K562 (cell line): Measurements from ENCODE around the gene KIAA0825. TPM values are rescaled to one million over a fixed set of nuclear protein-coding genes. Genes with fewer than 3 reads are reported as not detected.

Experiments
- ATAC-seq: fragments of 200-7000 bp; cut with Tn5 transposase; 3 replicates; pipeline ENCODE4 v1.9.1; 2020; ENCODE audit warnings: moderate library complexity
- BruUV-seq: library from RNA; stranded (reverse); fragments of 400-500 nt; replicated peaks from 2 replicates; lab custom pipeline; 2021; lab: Mats Ljungman, UMichigan
- CTCF ChIA-PET: fragments of 300-600 bp; formaldehyde crosslinking; extraction: SDS; loops from one replicate; lab custom pipeline; 2021; ENCODE audit warnings: low intra/inter-chr PET ratio; lab: Yijun Ruan, JAX
- POLR2A ChIA-PET: fragments of 300-600, 350-650 bp; sonication (Branson Sonifier 250); formaldehyde crosslinking; extraction: SDS; loops from one replicate; lab custom pipeline; 2021; ENCODE audit warnings: antibody characterized with exemption, inconsistent platforms; lab: Yijun Ruan, JAX
- DNase-seq, 4 experiments: peaks; one replicate each; pipeline versions ENCODE4 v3.0.0 to v3.0.0-alpha.2; 2011 to 2018; ENCODE audit warnings: low spot score in 3 of 4, mixed read lengths in 3 of 4; ENCODE audit errors: extremely low read depth in 1 of 4
- FAIRE-seq: peaks from 2 replicates; lab custom pipeline; 2011; peaks lifted over from hg19 to GRCh38; lab: Jason Lieb, UNC
- H2AFZ ChIP-seq: 2 replicates; pipeline ENCODE4 v1.6.0; 2011; ENCODE audit warnings: low read depth, low read length, control low read depth, inconsistent platforms
- H3K27ac ChIP-seq: fragments of 200-600 bp; 3 replicates; pipeline ENCODE4 v1.8.0; 2011; ENCODE audit warnings: low read depth, mild to moderate bottlenecking, control low read depth, inconsistent platforms, low read length, moderate library complexity, mixed read lengths; ENCODE audit errors: extremely low read depth
- H3K27me3 ChIP-seq, 2 experiments: fragments of 300-600 bp in 1 of 2; 2 replicates in 1 of 2; 3 replicates in 1 of 2; pipeline versions ENCODE4 v1.6.0 to v1.8.0; 2011; ENCODE audit warnings: inconsistent platforms in 2 of 2, low read length in 2 of 2, mild to moderate bottlenecking in 1 of 2, mixed read lengths in 1 of 2, moderate library complexity in 1 of 2; ENCODE audit not compliant: control insufficient read depth in 2 of 2, insufficient read depth in 2 of 2
- H3K36me3 ChIP-seq: fragments of 300-600 bp; 3 replicates; pipeline ENCODE4 v1.8.0; 2011; ENCODE audit warnings: mild to moderate bottlenecking, low read length, inconsistent platforms; ENCODE audit not compliant: control insufficient read depth, insufficient read depth
- H3K4me1 ChIP-seq, 2 experiments: fragments of 200-600 bp in 1 of 2; replicated peaks in 1 of 2; 2 replicates in 1 of 2; 3 replicates in 1 of 2; pipeline versions ENCODE4 v1.5.1 to v1.8.0; 2011; ENCODE audit warnings: inconsistent platforms in 2 of 2, low read length in 2 of 2, mild to moderate bottlenecking in 1 of 2, mixed read lengths in 1 of 2, moderate library complexity in 1 of 2; ENCODE audit not compliant: control insufficient read depth in 2 of 2, insufficient read depth in 2 of 2
- H3K4me2 ChIP-seq: 2 replicates; pipeline ENCODE4 v1.6.1; 2011; ENCODE audit warnings: low read length, control low read depth, inconsistent platforms, mixed read lengths; ENCODE audit not compliant: insufficient read depth
- H3K4me3 ChIP-seq: fragments of 200-600 bp; sonication (generic), shearing (Covaris generic); 2 replicates; pipeline ENCODE4 v1.5.1; 2016; ENCODE audit warnings: control low read depth, inconsistent platforms
- H3K79me2 ChIP-seq: fragments of 200-600 bp; 3 replicates; pipeline ENCODE4 v1.8.0; 2011; ENCODE audit warnings: low read length, inconsistent platforms; ENCODE audit not compliant: control insufficient read depth, insufficient read depth
- H3K9ac ChIP-seq, 2 experiments: 2 replicates each; pipeline versions ENCODE4 v1.6.0 to v1.6.1; 2011; ENCODE audit warnings: low read depth in 2 of 2, low read length in 2 of 2, control low read depth in 1 of 2, inconsistent platforms in 1 of 2, mild to moderate bottlenecking in 1 of 2, mixed read lengths in 1 of 2; ENCODE audit not compliant: insufficient read depth in 1 of 2
- H3K9me1 ChIP-seq: one replicate; pipeline ENCODE4 v1.6.0; 2011; ENCODE audit warnings: inconsistent platforms, mild to moderate bottlenecking, low read length, moderate library complexity; ENCODE audit not compliant: control insufficient read depth, insufficient read depth
- H3K9me3 ChIP-seq: replicated peaks from 2 replicates; pipeline ENCODE4 v1.5.1; 2011; ENCODE audit warnings: low read depth, low read length, inconsistent platforms; ENCODE audit not compliant: control insufficient read depth, insufficient read depth
- H4K20me1 ChIP-seq: replicated peaks from 2 replicates; pipeline ENCODE4 v1.6.1; 2011; ENCODE audit warnings: low read length, inconsistent platforms, mixed read lengths; ENCODE audit not compliant: control insufficient read depth, insufficient read depth
- TEAD4 ChIP-seq, 2 experiments: sonication (generic) in 1 of 2; formaldehyde crosslinking in 1 of 2; IDR thresholded peaks; 2 replicates each; pipeline versions ENCODE4 v1.6.1 to v1.8.0; 2012 to 2022; ENCODE audit warnings: borderline replicate concordance in 1 of 2, inconsistent platforms in 1 of 2, low read length in 1 of 2, mild to moderate bottlenecking in 1 of 2, missing genetic modification reagents in 1 of 2
- WHSC1 ChIP-seq: IDR thresholded peaks from one replicate; pipeline ENCODE4 v1.6.1; 2012; ENCODE audit warnings: low read length, control low read depth, inconsistent platforms
- ZNF445 ChIP-seq: fragments of 250-450 bp; sonication (Bioruptor Pico); IDR thresholded peaks from 2 replicates; pipeline ENCODE4 v1.4.0; 2020; ENCODE audit warnings: low read depth, mild to moderate bottlenecking, moderate library complexity
- ZNF717 ChIP-seq: fragments of 250-450 bp; sonication (Bioruptor Pico); IDR thresholded peaks from 2 replicates; pipeline ENCODE4 v1.5.0; 2021
- ZNF764 ChIP-seq: fragments of 250-450 bp; sonication (Bioruptor Pico); IDR thresholded peaks from 2 replicates; pipeline ENCODE4 v1.4.0; 2020; ENCODE audit warnings: low read depth, mild to moderate bottlenecking, moderate library complexity
- WGBS: fragments of 100-300 bp; shearing (Covaris generic); methylation state at CpG from one replicate; pipeline ENCODE4 v1.1.6; 2016; ENCODE audit warnings: low coverage, mixed read lengths; ENCODE audit not compliant: insufficient coverage; ENCODE audit errors: missing lambda C conversion rate; 5-methylcytosine and 5-hydroxymethylcytosine counted together
- in situ Hi-C: fragments of 300-500 bp; cut with MboI; formaldehyde crosslinking; loops from 4 replicates; pipeline ENCODE4 v1.15.0; 2018; ENCODE audit warnings: inconsistent platforms, mixed read lengths
- intact Hi-C: fragments of 100-400 bp; cut with micrococcal nuclease; formaldehyde crosslinking; loops from 2 replicates; pipeline ENCODE4 v1.14.2; 2022
- polyA plus RNA-seq, 8 experiments: library from polyadenylated mRNA; depleted of rRNA in 4 of 8; stranded (reverse) in 5 of 8; unstranded in 3 of 8; fragments of >200 nt; fragmentation: Nextera tagmentation in 2 of 8; fragmentation: Illumina TruSeq in 1 of 8; extraction: Ambion mirVana in 2 of 8; extraction: Trizol in 1 of 8; gene quantifications; 2 replicates each; pipeline versions ENCODE4 v1.2.1 to v1.2.3, GENCODE V29; 2011 to 2014; ENCODE audit warnings: inconsistent platforms in 1 of 8, missing spikeins in 1 of 8
- total RNA-seq, 7 experiments: library from RNA; depleted of rRNA in 6 of 7; stranded (reverse); fragments of >200 nt in 6 of 7; fragmentation: Illumina TruSeq in 2 of 7; extraction: Trizol in 2 of 7; gene quantifications; 2 replicates each; pipeline versions ENCODE4 v1.2.1 to v1.2.3, GENCODE V29; 2011 to 2021; ENCODE audit warnings: low replicate concordance in 1 of 7
- TF ChIP-seq, protein P1 (sequence below): fragments of 250-450 bp; sonication (Bioruptor Pico); IDR thresholded peaks from 2 replicates; pipeline ENCODE4 v1.8.0; 2021; ENCODE audit warnings: borderline replicate concordance, mild to moderate bottlenecking, moderate library complexity; ENCODE audit not compliant: poor library complexity, severe bottlenecking
- TF ChIP-seq, protein P2 (sequence below), 2 experiments: IDR thresholded peaks in 1 of 2; conservative IDR thresholded peaks in 1 of 2; 2 replicates each; pipeline ENCODE4 v1.6.1; 2016; ENCODE audit warnings: low read depth in 2 of 2, mild to moderate bottlenecking in 1 of 2, missing compliant biosample characterization in 1 of 2, missing genetic modification characterization in 1 of 2, moderate library complexity in 1 of 2
- TF ChIP-seq, protein P3 (sequence below): fragments of 250-450 bp; sonication (Bioruptor Pico); IDR thresholded peaks from 2 replicates; pipeline ENCODE4 v1.4.0; 2020

The KIAA0825 gene
- total and polyA plus RNA-seq, 9 of the 15 experiments (the other 6 are each of a cell fraction or from before 2014, with no cell fraction given): 0.05 to 0.36 (median 0.16) TPM; not detected in 1

DNA sequence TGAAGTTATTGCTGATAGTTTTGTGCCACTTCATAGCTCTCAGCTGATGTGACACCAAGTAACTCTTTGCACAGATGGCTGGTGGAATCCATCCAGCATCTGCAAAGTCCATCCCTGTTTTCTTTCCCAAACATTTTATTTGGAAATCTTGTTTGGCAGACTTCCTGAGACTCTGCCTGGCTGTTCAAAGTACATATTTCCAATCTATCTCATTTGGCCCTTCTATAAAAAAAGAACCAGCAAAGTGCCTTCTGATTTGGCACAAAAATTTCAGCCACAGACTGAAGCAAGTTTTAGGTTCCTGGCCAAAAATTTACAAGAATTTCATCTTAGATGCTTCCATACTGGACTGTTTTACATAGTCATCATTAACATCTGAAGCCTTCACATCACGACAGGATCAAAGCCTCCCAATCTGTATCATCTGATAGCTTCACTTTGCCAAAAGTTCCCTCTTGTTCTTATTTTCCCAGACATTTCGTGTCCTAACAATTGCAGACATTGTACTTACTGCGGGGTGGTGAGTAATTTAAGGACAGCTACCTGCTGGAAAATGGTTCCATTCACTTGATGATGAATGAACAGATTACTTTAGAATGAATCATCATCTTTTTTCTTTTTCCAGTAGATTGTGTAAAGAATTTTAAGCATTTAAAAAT lies 377.3 kb downstream of the KIAA0825 start:
- Histone ChIP-seq H3K27me3 (no peaks in the 10 kb centered on the region), H3K9me3 (no peaks in the 10 kb centered on the region), H3K9me1 (no peaks in the 10 kb centered on the region), H3K36me3 (no peaks in the 10 kb centered on the region), H3K79me2 (no peaks in the 10 kb centered on the region), H3K9ac (no peak overlapping the region), H3K27ac (no peak overlapping the region), H2AFZ (no peak overlapping the region), H3K4me1 (no peaks in the 10 kb centered on the region), H4K20me1 (no peaks in the 10 kb centered on the region), H3K4me3 (no peak overlapping the region), H3K4me2 (no peak overlapping the region)
- no TSS peak for BruUV-seq
- CTCF ChIA-PET: no interaction called here
- DNase-seq (no peak), FAIRE-seq (no peak), ATAC-seq (no peak)
- intact Hi-C loops (no loop called here), in situ Hi-C loops (no loop called here)
- POLR2A ChIA-PET: no interaction called here
- 6% methylated on average over 3 of the region's 3 CpGs for WGBS
- TF ChIP-seq ZNF445 (CRISPR knock-in tag) (no peak), ZNF717 (CRISPR knock-in tag) (no peak), WHSC1 (no peak), TEAD4 (IDR thresholded peaks at IDR 0.05; ENCODE audit: low read length) (no peak), TEAD4 (CRISPR knock-in tag; IDR thresholded peaks at IDR 0.05; ENCODE audit: borderline replicate concordance) (no peak), ZNF764 (CRISPR knock-in tag) (no peak)
- TF ChIP-seq, protein P1, sequence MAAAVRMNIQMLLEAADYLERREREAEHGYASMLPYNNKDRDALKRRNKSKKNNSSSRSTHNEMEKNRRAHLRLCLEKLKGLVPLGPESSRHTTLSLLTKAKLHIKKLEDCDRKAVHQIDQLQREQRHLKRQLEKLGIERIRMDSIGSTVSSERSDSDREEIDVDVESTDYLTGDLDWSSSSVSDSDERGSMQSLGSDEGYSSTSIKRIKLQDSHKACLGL (CRISPR knock-in tag): no peak
- TF ChIP-seq, protein P2, sequence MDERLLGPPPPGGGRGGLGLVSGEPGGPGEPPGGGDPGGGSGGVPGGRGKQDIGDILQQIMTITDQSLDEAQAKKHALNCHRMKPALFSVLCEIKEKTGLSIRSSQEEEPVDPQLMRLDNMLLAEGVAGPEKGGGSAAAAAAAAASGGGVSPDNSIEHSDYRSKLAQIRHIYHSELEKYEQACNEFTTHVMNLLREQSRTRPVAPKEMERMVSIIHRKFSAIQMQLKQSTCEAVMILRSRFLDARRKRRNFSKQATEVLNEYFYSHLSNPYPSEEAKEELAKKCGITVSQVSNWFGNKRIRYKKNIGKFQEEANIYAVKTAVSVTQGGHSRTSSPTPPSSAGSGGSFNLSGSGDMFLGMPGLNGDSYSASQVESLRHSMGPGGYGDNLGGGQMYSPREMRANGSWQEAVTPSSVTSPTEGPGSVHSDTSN (CRISPR knock-in tag; IDR thresholded peaks at IDR 0.05; ENCODE audit: low read depth): no peak
- TF ChIP-seq, protein P2 (tag; conservative IDR thresholded peaks at IDR 0.05; ENCODE audit: low read depth): no peak
- TF ChIP-seq, protein P3, sequence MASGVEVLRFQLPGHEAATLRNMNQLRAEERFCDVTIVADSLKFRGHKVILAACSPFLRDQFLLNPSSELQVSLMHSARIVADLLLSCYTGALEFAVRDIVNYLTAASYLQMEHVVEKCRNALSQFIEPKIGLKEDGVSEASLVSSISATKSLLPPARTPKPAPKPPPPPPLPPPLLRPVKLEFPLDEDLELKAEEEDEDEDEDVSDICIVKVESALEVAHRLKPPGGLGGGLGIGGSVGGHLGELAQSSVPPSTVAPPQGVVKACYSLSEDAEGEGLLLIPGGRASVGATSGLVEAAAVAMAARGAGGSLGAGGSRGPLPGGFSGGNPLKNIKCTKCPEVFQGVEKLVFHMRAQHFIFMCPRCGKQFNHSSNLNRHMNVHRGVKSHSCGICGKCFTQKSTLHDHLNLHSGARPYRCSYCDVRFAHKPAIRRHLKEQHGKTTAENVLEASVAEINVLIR (CRISPR knock-in tag): no peak
